HUES64 (cell line): ENCODE results near the gene EPS15.
A peak's percentile ranks its signal among the peaks of the same experiment; 100 is the strongest.

Experiments used
- H3K27ac ChIP-seq: 2 replicates; pipeline ENCODE4 v1.7.0; 2013; ENCODE audit warnings: low read depth, low read length, inconsistent platforms
- H3K27me3 ChIP-seq: 2 replicates; pipeline ENCODE4 v1.6.1; 2013; ENCODE audit warnings: mild to moderate bottlenecking, low read length; ENCODE audit not compliant: insufficient read depth
- H3K36me3 ChIP-seq: 2 replicates; pipeline ENCODE4 v1.6.1; 2013; ENCODE audit warnings: mild to moderate bottlenecking, low read length; ENCODE audit not compliant: insufficient read depth
- H3K4me1 ChIP-seq: 2 replicates; pipeline ENCODE4 v1.6.1; 2013; ENCODE audit warnings: mild to moderate bottlenecking, low read length, moderate library complexity; ENCODE audit not compliant: insufficient read depth
- H3K4me3 ChIP-seq: 2 replicates; pipeline ENCODE4 v1.5.1; 2013; ENCODE audit warnings: mild to moderate bottlenecking, low read length, moderate library complexity
- H3K9ac ChIP-seq: 2 replicates; pipeline ENCODE4 v1.6.1; 2013; ENCODE audit warnings: mild to moderate bottlenecking, low read depth, low read length
- H3K9me3 ChIP-seq: 2 replicates; pipeline ENCODE4 v1.6.1; 2013; ENCODE audit warnings: low read depth, low read length; ENCODE audit not compliant: insufficient read depth
- WGBS: fragments of 150-250, 120-280 bp; methylation state at CpG from one replicate; pipeline ENCODE4 v1.1.7; 2013; ENCODE audit warnings: missing lambda C conversion rate; 5-methylcytosine and 5-hydroxymethylcytosine counted together

Gene EPS15

GRCh38 chr1:51558375-51558924, 39.4 kb upstream of the EPS15 start:
- Histone ChIP-seq H3K4me3 (no peak overlapping the region), H3K9ac (peak overlapping the region; percentile 34; the same call in 1 of the 2 replicates), H3K36me3 (no peaks in the 10 kb centered on the region), H3K4me1 (peaks cover 18% of the 10 kb centered on the region), H3K27ac (peak overlapping the region; percentile 29; the same call in 1 of the 2 replicates), H3K27me3 (no peaks in the 10 kb centered on the region), H3K9me3 (no peaks in the 10 kb centered on the region)
- 64% methylated on average over 4 of the region's 5 CpGs for WGBS

- peak overlapping the region; percentile 52; the same call in 1 of the 2 replicates for H3K27ac ChIP-seq
- peaks cover 18% of the 10 kb centered on the region for H3K4me1 ChIP-seq
- no peaks in the 10 kb centered on the region for H3K27me3 ChIP-seq
- no peaks in the 10 kb centered on the region for H3K36me3 ChIP-seq
- no peak overlapping the region for H3K4me3 ChIP-seq
- no peaks in the 10 kb centered on the region for H3K9me3 ChIP-seq
- no peak overlapping the region for H3K9ac ChIP-seq
These were observed 38.1 kb upstream of the EPS15 start for GRCh38 chr1:51557168-51557567.

- WGBS, result 77% methylated on average over 1 of the region's 4 CpGs
- no peak overlapping the region for H3K9ac ChIP-seq
- no peaks in the 10 kb centered on the region for H3K9me3 ChIP-seq
- no peaks in the 10 kb centered on the region for H3K27me3 ChIP-seq
- no peak overlapping the region for H3K27ac ChIP-seq
- no peak overlapping the region for H3K4me3 ChIP-seq
- H3K36me3 ChIP-seq, result no peaks in the 10 kb centered on the region
- H3K4me1 ChIP-seq, result peaks cover 18% of the 10 kb centered on the region
These were observed 37.0 kb upstream of the EPS15 start for GRCh38 chr1:51555866-51556619.

GRCh38 chr1:51553911-51554310, 34.8 kb upstream of the EPS15 start:
- 82% methylated on average over 3 of the region's 3 CpGs for WGBS
- H3K9ac ChIP-seq, result no peak overlapping the region
- no peak overlapping the region for H3K4me3 ChIP-seq
- H3K36me3 ChIP-seq, result no peaks in the 10 kb centered on the region
- no peaks in the 10 kb centered on the region for H3K27me3 ChIP-seq
- H3K27ac ChIP-seq, result no peak overlapping the region
- H3K9me3 ChIP-seq, result no peaks in the 10 kb centered on the region
- peaks cover 8% of the 10 kb centered on the region; the same call in 1 of the 2 replicates for H3K4me1 ChIP-seq

- H3K9ac ChIP-seq, result no peak overlapping the region
- no peak overlapping the region for H3K27ac ChIP-seq
- 96% methylated on average over 11 of the region's 11 CpGs for WGBS
- no peaks in the 10 kb centered on the region for H3K36me3 ChIP-seq
- H3K27me3 ChIP-seq, result no peaks in the 10 kb centered on the region
- H3K9me3 ChIP-seq, result no peaks in the 10 kb centered on the region
- H3K4me1 ChIP-seq, result peaks cover under 1% of the 10 kb centered on the region; the same call in 1 of the 2 replicates
- no peak overlapping the region for H3K4me3 ChIP-seq
These were observed 34.1 kb upstream of the EPS15 start for GRCh38 chr1:51552929-51553807.

DNA sequence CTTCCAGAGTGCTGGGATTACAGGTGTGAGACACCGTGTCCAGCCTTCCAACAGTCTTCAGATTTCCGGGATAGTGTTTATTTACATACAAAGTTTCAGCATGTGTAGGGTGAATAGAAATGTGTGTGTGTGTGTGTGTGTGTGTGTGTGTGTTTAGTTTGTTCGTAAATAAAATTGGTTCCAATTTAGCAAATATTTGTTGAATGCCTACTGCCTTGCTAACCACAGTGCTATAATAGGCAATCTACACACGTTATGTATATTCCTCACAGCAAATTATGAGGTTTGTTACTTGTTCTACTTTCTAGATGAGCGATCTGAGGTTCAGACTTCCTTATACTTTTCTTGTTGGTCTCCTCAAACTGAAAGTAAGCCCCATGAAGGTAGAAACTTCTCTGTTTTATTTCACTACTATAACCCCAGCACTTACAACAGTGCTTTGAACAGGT, 32.8 kb upstream of the EPS15 start:
- H3K9ac ChIP-seq, result no peak overlapping the region
- H3K9me3 ChIP-seq, result no peaks in the 10 kb centered on the region
- no peak overlapping the region for H3K4me3 ChIP-seq
- H3K27ac ChIP-seq, result no peak overlapping the region
- WGBS, result 97% methylated on average over 4 of the region's 5 CpGs
- H3K36me3 ChIP-seq, result no peaks in the 10 kb centered on the region
- no peaks in the 10 kb centered on the region for H3K27me3 ChIP-seq
- no peaks in the 10 kb centered on the region for H3K4me1 ChIP-seq

DNA sequence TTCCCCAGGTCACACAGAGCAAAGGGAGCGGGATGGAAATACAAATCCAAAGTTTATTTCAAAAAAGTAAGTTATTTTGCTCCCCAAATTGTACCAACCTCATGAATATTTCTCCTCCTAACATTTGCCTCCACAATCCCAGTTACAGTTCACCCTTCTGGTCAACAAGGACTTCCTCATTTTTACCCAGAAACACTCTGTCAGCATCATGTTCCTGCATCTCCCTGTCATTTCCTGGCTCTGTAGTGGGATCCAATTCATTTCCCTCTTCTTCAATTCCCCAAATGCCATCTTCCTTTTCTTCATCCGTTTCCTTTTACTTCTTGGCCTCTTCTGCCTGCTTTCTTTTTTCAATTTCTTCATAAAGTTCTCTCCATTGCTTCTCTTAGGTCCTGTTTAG, 32.0 kb upstream of the EPS15 start:
- no peak overlapping the region for H3K9ac ChIP-seq
- 92% methylated on average over 2 of the region's 2 CpGs for WGBS
- no peaks in the 10 kb centered on the region for H3K27me3 ChIP-seq
- no peaks in the 10 kb centered on the region for H3K9me3 ChIP-seq
- no peaks in the 10 kb centered on the region for H3K4me1 ChIP-seq
- H3K36me3 ChIP-seq, result no peaks in the 10 kb centered on the region
- no peak overlapping the region for H3K4me3 ChIP-seq
- H3K27ac ChIP-seq, result no peak overlapping the region

DNA sequence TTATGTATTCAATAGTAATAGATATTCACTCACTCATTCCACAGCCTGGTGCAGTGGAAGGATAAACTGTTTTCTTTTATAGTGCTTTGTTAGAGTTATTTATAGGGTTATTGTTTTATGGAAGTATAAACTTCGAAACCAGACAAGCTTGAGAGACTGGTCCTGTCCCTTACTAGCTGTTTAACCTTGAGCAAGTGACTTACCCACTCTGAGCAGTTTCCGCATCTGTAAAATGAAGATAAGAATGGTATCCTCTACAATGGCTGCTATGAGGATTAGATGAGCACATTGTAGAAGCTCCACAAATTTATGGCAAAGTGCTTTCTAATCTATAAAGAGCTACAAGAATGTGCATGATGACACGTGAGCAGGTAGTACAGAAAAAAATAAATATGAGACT, 30.8 kb upstream of the EPS15 start:
- Histone ChIP-seq H3K4me3 (no peak overlapping the region), H3K36me3 (no peaks in the 10 kb centered on the region), H3K4me1 (no peaks in the 10 kb centered on the region), H3K27ac (no peak overlapping the region), H3K27me3 (no peaks in the 10 kb centered on the region), H3K9me3 (no peaks in the 10 kb centered on the region), H3K9ac (no peak overlapping the region)
- 90% methylated on average over 3 of the region's 3 CpGs for WGBS

GRCh38 chr1:51549016-51549619, 30.1 kb upstream of the EPS15 start:
- Histone ChIP-seq H3K27ac (no peak overlapping the region), H3K4me3 (no peak overlapping the region), H3K4me1 (no peaks in the 10 kb centered on the region), H3K9me3 (no peaks in the 10 kb centered on the region), H3K36me3 (no peaks in the 10 kb centered on the region), H3K9ac (no peak overlapping the region), H3K27me3 (no peaks in the 10 kb centered on the region)
- WGBS, result 86% methylated on average over 3 of the region's 3 CpGs

GRCh38 chr1:51543858-51544257, 24.8 kb upstream of the EPS15 start:
- Histone ChIP-seq H3K27me3 (no peaks in the 10 kb centered on the region), H3K36me3 (no peaks in the 10 kb centered on the region), H3K9ac (no peak overlapping the region), H3K4me1 (peaks cover 2% of the 10 kb centered on the region; the same call in 1 of the 2 replicates), H3K4me3 (no peak overlapping the region), H3K9me3 (no peaks in the 10 kb centered on the region), H3K27ac (no peak overlapping the region)
- WGBS, result 94% methylated on average over 2 of the region's 2 CpGs
